WTC11 (cell line): ENCODE data around the gene SLCO4A1.

Source experiments
- ESRRA ChIP-seq: sonication (generic); formaldehyde crosslinking; IDR thresholded peaks from 2 replicates; pipeline ENCODE4 v1.8.1; 2022; ENCODE audit warnings: mild to moderate bottlenecking, missing genetic modification reagents, borderline replicate concordance
- NFYB ChIP-seq: sonication (generic); formaldehyde crosslinking; conservative IDR thresholded peaks from 2 replicates; pipeline ENCODE4 v1.8.0; 2022; ENCODE audit warnings: low read depth, missing genetic modification reagents
- TCF7 ChIP-seq: sonication (generic); formaldehyde crosslinking; IDR thresholded peaks from 2 replicates; pipeline ENCODE4 v1.8.0; 2022; ENCODE audit warnings: mild to moderate bottlenecking, low read depth, missing genetic modification reagents, moderate library complexity
- TP53 ChIP-seq: sonication (generic); formaldehyde crosslinking; IDR thresholded peaks from 2 replicates; pipeline ENCODE4 v1.8.1; 2023; ENCODE audit warnings: mild to moderate bottlenecking, missing genetic modification reagents
- TF ChIP-seq, protein P1 (sequence below): sonication (generic); formaldehyde crosslinking; IDR thresholded peaks from 2 replicates; pipeline ENCODE4 v1.8.1; 2022; ENCODE audit warnings: missing genetic modification reagents, borderline replicate concordance
- TF ChIP-seq, protein P2 (sequence below): fragments of 200-600 bp; IDR thresholded peaks from 2 replicates; pipeline ENCODE4 v1.8.0; 2022; ENCODE audit warnings: antibody characterized with exemption
- TF ChIP-seq, protein P3 (sequence below): sonication (generic); formaldehyde crosslinking; IDR thresholded peaks from 2 replicates; pipeline ENCODE4 v1.8.0; 2022; ENCODE audit warnings: mild to moderate bottlenecking, missing genetic modification reagents
- TF ChIP-seq, protein P4 (sequence below): sonication (generic); formaldehyde crosslinking; IDR thresholded peaks from 2 replicates; pipeline ENCODE4 v1.8.1; 2022; ENCODE audit warnings: mild to moderate bottlenecking, moderate library complexity, missing genetic modification reagents

DNA sequence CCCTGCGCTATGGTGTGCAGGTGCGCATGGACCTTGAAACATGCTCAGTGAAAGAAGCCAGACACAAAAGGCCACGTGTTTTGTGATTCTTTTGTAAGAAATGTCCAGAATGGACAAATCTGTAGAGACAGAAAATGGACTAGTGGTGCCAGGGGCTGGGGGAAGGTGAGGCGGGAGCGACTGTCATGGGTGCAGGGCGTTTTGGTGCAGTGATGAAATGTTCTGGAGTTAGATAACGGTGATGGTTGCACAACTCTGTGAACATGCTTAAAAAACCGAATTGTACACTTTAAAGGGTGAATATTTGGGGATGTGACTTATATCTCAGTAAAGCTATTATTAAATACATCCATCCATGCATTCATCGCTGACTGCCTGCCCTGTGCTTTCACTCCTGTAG, 34.7 kb downstream of the SLCO4A1 start:
- TF ChIP-seq, protein P1, sequence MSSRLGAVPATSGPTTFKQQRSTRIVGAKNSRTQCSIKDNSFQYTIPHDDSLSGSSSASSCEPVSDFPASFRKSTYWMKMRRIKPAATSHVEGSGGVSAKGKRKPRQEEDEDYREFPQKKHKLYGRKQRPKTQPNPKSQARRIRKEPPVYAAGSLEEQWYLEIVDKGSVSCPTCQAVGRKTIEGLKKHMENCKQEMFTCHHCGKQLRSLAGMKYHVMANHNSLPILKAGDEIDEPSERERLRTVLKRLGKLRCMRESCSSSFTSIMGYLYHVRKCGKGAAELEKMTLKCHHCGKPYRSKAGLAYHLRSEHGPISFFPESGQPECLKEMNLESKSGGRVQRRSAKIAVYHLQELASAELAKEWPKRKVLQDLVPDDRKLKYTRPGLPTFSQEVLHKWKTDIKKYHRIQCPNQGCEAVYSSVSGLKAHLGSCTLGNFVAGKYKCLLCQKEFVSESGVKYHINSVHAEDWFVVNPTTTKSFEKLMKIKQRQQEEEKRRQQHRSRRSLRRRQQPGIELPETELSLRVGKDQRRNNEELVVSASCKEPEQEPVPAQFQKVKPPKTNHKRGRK (CRISPR knock-in tag): no peak
- TF ChIP-seq, protein P2, sequence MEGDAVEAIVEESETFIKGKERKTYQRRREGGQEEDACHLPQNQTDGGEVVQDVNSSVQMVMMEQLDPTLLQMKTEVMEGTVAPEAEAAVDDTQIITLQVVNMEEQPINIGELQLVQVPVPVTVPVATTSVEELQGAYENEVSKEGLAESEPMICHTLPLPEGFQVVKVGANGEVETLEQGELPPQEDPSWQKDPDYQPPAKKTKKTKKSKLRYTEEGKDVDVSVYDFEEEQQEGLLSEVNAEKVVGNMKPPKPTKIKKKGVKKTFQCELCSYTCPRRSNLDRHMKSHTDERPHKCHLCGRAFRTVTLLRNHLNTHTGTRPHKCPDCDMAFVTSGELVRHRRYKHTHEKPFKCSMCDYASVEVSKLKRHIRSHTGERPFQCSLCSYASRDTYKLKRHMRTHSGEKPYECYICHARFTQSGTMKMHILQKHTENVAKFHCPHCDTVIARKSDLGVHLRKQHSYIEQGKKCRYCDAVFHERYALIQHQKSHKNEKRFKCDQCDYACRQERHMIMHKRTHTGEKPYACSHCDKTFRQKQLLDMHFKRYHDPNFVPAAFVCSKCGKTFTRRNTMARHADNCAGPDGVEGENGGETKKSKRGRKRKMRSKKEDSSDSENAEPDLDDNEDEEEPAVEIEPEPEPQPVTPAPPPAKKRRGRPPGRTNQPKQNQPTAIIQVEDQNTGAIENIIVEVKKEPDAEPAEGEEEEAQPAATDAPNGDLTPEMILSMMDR: no peak
- no peak for TF ChIP-seq TP53 (CRISPR knock-in tag)
- TF ChIP-seq ESRRA: no peak
- TF ChIP-seq, protein P3, sequence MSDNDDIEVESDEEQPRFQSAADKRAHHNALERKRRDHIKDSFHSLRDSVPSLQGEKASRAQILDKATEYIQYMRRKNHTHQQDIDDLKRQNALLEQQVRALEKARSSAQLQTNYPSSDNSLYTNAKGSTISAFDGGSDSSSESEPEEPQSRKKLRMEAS: no peak
- TF ChIP-seq, protein P4, sequence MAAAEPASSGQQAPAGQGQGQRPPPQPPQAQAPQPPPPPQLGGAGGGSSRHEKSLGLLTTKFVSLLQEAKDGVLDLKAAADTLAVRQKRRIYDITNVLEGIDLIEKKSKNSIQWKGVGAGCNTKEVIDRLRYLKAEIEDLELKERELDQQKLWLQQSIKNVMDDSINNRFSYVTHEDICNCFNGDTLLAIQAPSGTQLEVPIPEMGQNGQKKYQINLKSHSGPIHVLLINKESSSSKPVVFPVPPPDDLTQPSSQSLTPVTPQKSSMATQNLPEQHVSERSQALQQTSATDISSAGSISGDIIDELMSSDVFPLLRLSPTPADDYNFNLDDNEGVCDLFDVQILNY: no peak
- no peak for TF ChIP-seq TCF7 (CRISPR knock-in tag)
- TF ChIP-seq NFYB (CRISPR knock-in tag): no peak
